Sigmoid colon (tissue), 4 donors: ENCODE data around the gene PITX3.

ENCODE experiments used
- EP300 ChIP-seq, 4 donors: sonication (generic); formaldehyde crosslinking; IDR thresholded peaks; one replicate each; pipeline ENCODE4 v1.6.1; 2017; ENCODE audit warnings: antibody characterized with exemption in 4 of 4
- POLR2A ChIP-seq, 2 donors: fragments of 450-650 bp; IDR thresholded peaks; one replicate each; pipeline ENCODE4 v1.6.1; 2016; ENCODE audit warnings: antibody characterized with exemption in 2 of 2, mild to moderate bottlenecking in 2 of 2, moderate library complexity in 2 of 2
- TF ChIP-seq, protein P1 (sequence below), 4 experiments: fragments of 450-650 bp in 3 of 4; fragments of 200-600 bp in 1 of 4; IDR thresholded peaks; one replicate each; pipeline ENCODE4 v1.5.1; 2016 to 2019; ENCODE audit warnings: antibody characterized with exemption in 4 of 4, mild to moderate bottlenecking in 3 of 4, moderate library complexity in 2 of 4

- TF ChIP-seq, protein P1, sequence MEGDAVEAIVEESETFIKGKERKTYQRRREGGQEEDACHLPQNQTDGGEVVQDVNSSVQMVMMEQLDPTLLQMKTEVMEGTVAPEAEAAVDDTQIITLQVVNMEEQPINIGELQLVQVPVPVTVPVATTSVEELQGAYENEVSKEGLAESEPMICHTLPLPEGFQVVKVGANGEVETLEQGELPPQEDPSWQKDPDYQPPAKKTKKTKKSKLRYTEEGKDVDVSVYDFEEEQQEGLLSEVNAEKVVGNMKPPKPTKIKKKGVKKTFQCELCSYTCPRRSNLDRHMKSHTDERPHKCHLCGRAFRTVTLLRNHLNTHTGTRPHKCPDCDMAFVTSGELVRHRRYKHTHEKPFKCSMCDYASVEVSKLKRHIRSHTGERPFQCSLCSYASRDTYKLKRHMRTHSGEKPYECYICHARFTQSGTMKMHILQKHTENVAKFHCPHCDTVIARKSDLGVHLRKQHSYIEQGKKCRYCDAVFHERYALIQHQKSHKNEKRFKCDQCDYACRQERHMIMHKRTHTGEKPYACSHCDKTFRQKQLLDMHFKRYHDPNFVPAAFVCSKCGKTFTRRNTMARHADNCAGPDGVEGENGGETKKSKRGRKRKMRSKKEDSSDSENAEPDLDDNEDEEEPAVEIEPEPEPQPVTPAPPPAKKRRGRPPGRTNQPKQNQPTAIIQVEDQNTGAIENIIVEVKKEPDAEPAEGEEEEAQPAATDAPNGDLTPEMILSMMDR (IDR thresholded peaks at IDR 0.05), result no peak
- no peak for TF ChIP-seq EP300 (IDR thresholded peaks at IDR 0.05)
- TF ChIP-seq POLR2A (IDR thresholded peaks at IDR 0.05), result no peak
Observed at GRCh38 chr10:102185811-102186527, 55.3 kb downstream of the PITX3 start.
